GM12878 (cell line): ENCODE data around the gene CTBP1.
"Not testable (repeated sequence)": the region's sequence is repeated elsewhere in the genome, so short reads cannot be mapped to it uniquely, and the experiment has no call there.

ENCODE experiments used
- ESRRA ChIP-seq: IDR thresholded peaks from 2 replicates; pipeline ENCODE4 v1.6.1; 2012; ENCODE audit warnings: mild to moderate bottlenecking, low read length, improper control_type of control experiment
- MYC ChIP-seq: IDR thresholded peaks from 2 replicates; pipeline ENCODE4 v1.6.1; 2011; ENCODE audit warnings: mild to moderate bottlenecking, low read length, moderate library complexity, inconsistent platforms; ENCODE audit not compliant: insufficient read depth, insufficient replicate concordance, insufficient read length, severe bottlenecking
- NFYB ChIP-seq: IDR thresholded peaks from 2 replicates; pipeline ENCODE4 v1.6.1; 2011; ENCODE audit warnings: low read depth, mild to moderate bottlenecking, low read length, improper control_type of control experiment, moderate library complexity; ENCODE audit not compliant: insufficient read depth
- POLR2A ChIP-seq: IDR thresholded peaks from 2 replicates; pipeline ENCODE4 v1.6.1; 2011; ENCODE audit warnings: low read depth, mild to moderate bottlenecking, low read length
- TCF12 ChIP-seq: IDR thresholded peaks from 2 replicates; pipeline ENCODE4 v1.6.1; 2011; ENCODE audit warnings: low read depth, mild to moderate bottlenecking, low read length
- ZNF217 ChIP-seq: fragments of 450-650 bp; IDR thresholded peaks from 2 replicates; pipeline ENCODE4 v1.6.1; 2017; ENCODE audit warnings: antibody characterized with exemption, mild to moderate bottlenecking
- TF ChIP-seq, protein P1 (sequence below), 3 experiments: IDR thresholded peaks in 2 of 3; conservative IDR thresholded peaks in 1 of 3; 2 replicates each; pipeline ENCODE4 v1.5.1; 2011; ENCODE audit warnings: low read depth in 3 of 3, low read length in 3 of 3, mild to moderate bottlenecking in 3 of 3, control low read depth in 2 of 3, moderate library complexity in 2 of 3, inconsistent platforms in 1 of 3, mixed read lengths in 1 of 3; ENCODE audit not compliant: control insufficient read depth in 2 of 3, insufficient read depth in 1 of 3; ENCODE audit errors: extremely low read depth in 1 of 3

DNA sequence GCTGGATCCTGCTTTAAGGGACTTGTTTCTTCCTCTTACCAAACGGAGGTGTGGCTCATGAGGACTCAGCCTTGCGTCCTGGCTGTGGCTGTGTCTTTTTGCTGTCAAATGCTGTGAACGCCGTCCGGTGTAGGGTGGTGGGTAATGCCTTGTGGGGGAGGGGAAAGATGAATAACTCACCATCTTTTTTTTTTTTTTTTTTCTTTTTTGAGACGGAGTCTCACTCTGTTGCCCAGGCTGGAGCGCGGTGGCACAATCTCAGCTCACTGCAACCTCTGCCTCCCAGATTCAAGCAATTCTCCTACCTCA lies 43.7 kb upstream of the CTBP1 start:
- TF ChIP-seq, protein P1, sequence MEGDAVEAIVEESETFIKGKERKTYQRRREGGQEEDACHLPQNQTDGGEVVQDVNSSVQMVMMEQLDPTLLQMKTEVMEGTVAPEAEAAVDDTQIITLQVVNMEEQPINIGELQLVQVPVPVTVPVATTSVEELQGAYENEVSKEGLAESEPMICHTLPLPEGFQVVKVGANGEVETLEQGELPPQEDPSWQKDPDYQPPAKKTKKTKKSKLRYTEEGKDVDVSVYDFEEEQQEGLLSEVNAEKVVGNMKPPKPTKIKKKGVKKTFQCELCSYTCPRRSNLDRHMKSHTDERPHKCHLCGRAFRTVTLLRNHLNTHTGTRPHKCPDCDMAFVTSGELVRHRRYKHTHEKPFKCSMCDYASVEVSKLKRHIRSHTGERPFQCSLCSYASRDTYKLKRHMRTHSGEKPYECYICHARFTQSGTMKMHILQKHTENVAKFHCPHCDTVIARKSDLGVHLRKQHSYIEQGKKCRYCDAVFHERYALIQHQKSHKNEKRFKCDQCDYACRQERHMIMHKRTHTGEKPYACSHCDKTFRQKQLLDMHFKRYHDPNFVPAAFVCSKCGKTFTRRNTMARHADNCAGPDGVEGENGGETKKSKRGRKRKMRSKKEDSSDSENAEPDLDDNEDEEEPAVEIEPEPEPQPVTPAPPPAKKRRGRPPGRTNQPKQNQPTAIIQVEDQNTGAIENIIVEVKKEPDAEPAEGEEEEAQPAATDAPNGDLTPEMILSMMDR (IDR thresholded peaks at IDR 0.05 in 2 of 3, conservative IDR thresholded peaks at IDR 0.05 in 1 of 3; ENCODE audit: control insufficient read depth in 2 of 3, extremely low read depth in 1 of 3, insufficient read depth in 1 of 3, low read depth in 3 of 3, low read length in 3 of 3): not testable (repeated sequence)
- TF ChIP-seq ZNF217, ESRRA, POLR2A, NFYB, MYC, TCF12: not testable (repeated sequence)
